Right lobe of liver (tissue), 6 donors: ENCODE data around the gene MCOLN2. TPM values are rescaled to one million over a fixed set of nuclear protein-coding genes. Genes with fewer than 3 reads are reported as not detected.

Experiments
- ATAC-seq, 4 donors: fragments of 200-7000 bp; cut with Tn5 transposase; one replicate each; pipeline ENCODE4 v1.9.1; 2020; ENCODE audit warnings: mild to moderate bottlenecking in 4 of 4, moderate library complexity in 4 of 4
- DNase-seq, 3 donors: peaks; one replicate each; pipeline ENCODE4 v3.0.0-alpha.2; 2020
- H3K27ac ChIP-seq, 3 donors: fragments of 200-600 bp; one replicate each; pipeline ENCODE4 v1.8.0; 2022
- H3K27me3 ChIP-seq, 2 donors: fragments of 200-600 bp; one replicate each; pipeline ENCODE4 v1.8.0; 2022
- H3K36me3 ChIP-seq, 4 donors: fragments of 200-600 bp; sonication (generic) in 1 of 4; one replicate each; pipeline versions ENCODE4 v1.5.1 to v1.8.0; 2017 to 2022; ENCODE audit warnings: control low read depth in 1 of 4
- H3K4me1 ChIP-seq, 4 donors: fragments of 200-600 bp; sonication (generic) in 1 of 4; one replicate each; pipeline versions ENCODE4 v1.5.1 to v1.8.0; 2017 to 2022; ENCODE audit warnings: control low read depth in 1 of 4
- H3K4me3 ChIP-seq, 3 donors: fragments of 200-600 bp; one replicate each; pipeline ENCODE4 v1.8.0; 2022
- H3K9me3 ChIP-seq, 4 donors: fragments of 200-600 bp; sonication (generic) in 1 of 4; one replicate each; pipeline versions ENCODE4 v1.5.1 to v1.8.0; 2017 to 2022; ENCODE audit warnings: control low read depth in 1 of 4
- POLR2A ChIP-seq: fragments of 450-650 bp; IDR thresholded peaks from one replicate; pipeline ENCODE4 v1.6.1; 2017; ENCODE audit warnings: antibody characterized with exemption, mild to moderate bottlenecking
- WGBS: methylation state at CpG from one replicate; pipeline ENCODE4 v1.1.6; 2018; ENCODE audit warnings: low coverage, low lambda C conversion rate; ENCODE audit not compliant: insufficient coverage; ENCODE audit errors: missing lambda C conversion rate; 5-methylcytosine and 5-hydroxymethylcytosine counted together
- intact Hi-C, 2 donors: fragments of 100-400 bp; cut with DNase I; formaldehyde crosslinking; loops; one replicate each; pipeline versions ENCODE4 v1.11.2 to v1.14.1; 2022
- total RNA-seq, 6 experiments: library from RNA; depleted of rRNA in 2 of 6; stranded (reverse); fragments of >200 nt in 2 of 6; fragmentation: NEBNext Ultra II Directional in 3 of 6; extraction: Animal tissue kit (Norgen Biotek cat#: 25700) in 3 of 6; gene quantifications; one replicate each; pipeline versions ENCODE4 v1.1.0 to v1.2.4, GENCODE V29; 2016 to 2023
- TF ChIP-seq, protein P1 (sequence below), 4 donors: fragments of 200-600 bp in 3 of 4; fragments of 450-650 bp in 1 of 4; IDR thresholded peaks; one replicate each; pipeline versions ENCODE4 v1.5.1 to v1.8.0; 2016 to 2022; ENCODE audit warnings: antibody characterized with exemption in 4 of 4, mild to moderate bottlenecking in 2 of 4
- donor health status: DM: no; HTN: yes; CAD: no.
- donor health status: DM: no; HTN: no; CAD: no.
- donor health status: DM: no; HTN: no; CAD: no.
- donor health status: DM: no; HTN: yes; CAD: no.
- donor health status: DM: no; HTN: yes; CAD: no.

The MCOLN2 gene
- total RNA-seq, 6 experiments from 2014 or later: 0.09 to 0.19 TPM; not detected in 4

DNA sequence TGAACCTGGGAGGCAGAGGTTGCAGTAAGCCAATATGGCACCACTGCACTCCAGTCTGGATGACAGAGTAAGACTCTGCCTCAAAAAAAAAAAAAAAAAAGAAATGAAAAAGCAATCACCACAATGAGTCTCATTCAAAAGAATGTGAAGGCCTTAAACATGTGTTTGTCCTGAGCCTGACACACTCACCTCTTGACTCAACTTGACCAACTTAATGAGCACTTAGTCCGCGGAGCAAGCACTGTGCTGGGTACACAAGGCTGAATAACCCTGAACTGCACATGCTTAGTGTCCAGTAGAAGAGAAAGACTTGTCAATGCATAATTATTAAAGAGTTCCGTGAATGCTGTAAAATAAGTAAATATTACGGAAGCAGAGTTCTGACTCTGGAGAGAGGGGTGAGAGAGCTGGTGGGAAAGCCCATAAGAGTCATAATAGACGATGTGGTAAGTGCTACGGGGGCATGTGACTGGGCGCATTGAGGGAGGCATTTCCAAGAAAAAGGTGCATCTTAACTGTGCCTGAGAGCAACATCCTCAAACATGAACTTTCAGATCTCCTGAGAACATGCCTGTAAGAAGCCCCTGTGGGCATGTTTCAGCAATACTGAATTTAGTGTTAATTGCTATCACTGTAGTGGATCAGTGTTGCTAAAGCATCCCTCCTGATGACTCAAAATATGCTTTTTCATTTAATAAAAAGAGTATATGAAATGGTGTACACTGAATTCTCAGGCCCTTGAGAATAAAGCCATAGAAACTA, 27.2 kb downstream of the MCOLN2 start:
- H3K4me1 ChIP-seq: no peaks in the 10 kb centered on the region
- no peak for TF ChIP-seq POLR2A
- TF ChIP-seq, protein P1, sequence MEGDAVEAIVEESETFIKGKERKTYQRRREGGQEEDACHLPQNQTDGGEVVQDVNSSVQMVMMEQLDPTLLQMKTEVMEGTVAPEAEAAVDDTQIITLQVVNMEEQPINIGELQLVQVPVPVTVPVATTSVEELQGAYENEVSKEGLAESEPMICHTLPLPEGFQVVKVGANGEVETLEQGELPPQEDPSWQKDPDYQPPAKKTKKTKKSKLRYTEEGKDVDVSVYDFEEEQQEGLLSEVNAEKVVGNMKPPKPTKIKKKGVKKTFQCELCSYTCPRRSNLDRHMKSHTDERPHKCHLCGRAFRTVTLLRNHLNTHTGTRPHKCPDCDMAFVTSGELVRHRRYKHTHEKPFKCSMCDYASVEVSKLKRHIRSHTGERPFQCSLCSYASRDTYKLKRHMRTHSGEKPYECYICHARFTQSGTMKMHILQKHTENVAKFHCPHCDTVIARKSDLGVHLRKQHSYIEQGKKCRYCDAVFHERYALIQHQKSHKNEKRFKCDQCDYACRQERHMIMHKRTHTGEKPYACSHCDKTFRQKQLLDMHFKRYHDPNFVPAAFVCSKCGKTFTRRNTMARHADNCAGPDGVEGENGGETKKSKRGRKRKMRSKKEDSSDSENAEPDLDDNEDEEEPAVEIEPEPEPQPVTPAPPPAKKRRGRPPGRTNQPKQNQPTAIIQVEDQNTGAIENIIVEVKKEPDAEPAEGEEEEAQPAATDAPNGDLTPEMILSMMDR (IDR thresholded peaks at IDR 0.05): no peak

DNA sequence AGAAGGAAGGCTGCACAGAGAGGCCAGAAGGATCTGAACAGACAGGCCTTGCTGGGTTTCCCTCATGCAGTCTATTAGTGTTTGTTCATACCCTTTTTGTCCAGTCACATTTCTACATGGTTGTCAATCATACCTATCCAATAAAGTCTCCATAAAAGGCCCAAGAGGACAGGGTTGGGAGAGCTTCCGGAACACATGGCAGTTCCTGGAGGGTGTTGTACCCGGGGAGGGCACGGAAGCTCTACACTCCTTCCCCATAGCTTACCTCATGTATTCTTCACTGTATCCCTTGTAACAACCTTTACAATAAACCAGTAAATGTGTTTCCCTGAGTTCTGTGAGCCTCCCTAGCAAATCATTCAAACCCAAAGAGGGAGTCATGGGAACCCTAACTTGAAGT, 28.0 kb downstream of the MCOLN2 start:
- Histone ChIP-seq H3K9me3 (no peaks in the 10 kb centered on the region), H3K36me3 (no peaks in the 10 kb centered on the region), H3K4me1 (no peaks in the 10 kb centered on the region), H3K27me3 (no peaks in the 10 kb centered on the region), H3K4me3 (no peak overlapping the region), H3K27ac (no peak overlapping the region)
- ATAC-seq (no peak), DNase-seq (no peak)
- WGBS: 89% methylated on average over 3 of the region's 3 CpGs
- TF ChIP-seq, protein P1 (IDR thresholded peaks at IDR 0.05): no peak
- TF ChIP-seq POLR2A: no peak
- intact Hi-C loops: no loop called here

More for the DNA sequence above, 27.2 kb downstream of the MCOLN2 start:
- no peaks in the 10 kb centered on the region for H3K9me3 ChIP-seq
- H3K4me3 ChIP-seq: no peak overlapping the region
- H3K27me3 ChIP-seq: no peaks in the 10 kb centered on the region
- DNase-seq (no peak), ATAC-seq (no peak)
- WGBS: 69% methylated on average over 7 of the region's 7 CpGs
- H3K27ac ChIP-seq: no peak overlapping the region
- no peaks in the 10 kb centered on the region for H3K36me3 ChIP-seq
- intact Hi-C loops: no loop called here

DNA sequence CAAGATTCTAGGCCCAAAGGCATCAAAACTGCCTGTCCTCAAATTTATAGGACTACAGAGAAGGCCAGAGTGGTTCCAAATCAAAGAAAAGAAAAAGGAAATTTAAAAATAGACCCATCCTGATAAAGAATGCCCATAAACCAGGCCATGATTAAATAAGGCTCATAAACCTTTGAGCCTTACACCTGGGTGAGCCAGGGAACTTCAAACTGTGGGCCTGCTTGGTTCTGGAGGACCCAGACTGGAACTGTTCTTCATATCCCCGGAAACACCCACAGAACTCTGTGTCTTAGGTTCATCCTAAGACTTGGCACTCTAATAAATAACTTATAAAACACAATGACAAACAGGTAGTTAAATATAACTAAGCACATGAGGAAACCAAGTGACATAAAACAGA, 28.8 kb downstream of the MCOLN2 start:
- no peak for DNase-seq

DNA sequence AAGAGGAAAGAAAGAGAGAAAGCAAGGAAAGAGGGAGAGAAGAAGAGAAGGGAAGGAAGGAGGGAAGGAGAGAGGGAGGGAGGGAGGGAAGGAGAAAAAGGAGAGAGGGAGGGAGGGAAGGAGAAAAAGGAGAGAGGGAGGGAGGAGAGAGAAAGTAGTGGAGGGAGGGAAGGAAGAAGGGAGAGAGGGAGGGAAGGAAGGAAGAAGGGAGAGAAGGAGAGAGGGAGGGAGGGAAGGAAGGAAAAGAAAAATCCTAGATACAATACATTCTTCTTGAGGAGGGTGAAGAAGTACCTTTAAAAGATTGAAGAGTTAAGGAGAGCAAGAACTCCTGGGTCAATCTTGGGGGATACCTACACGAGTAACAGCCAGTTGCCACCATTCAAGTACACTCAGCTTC, 29.2 kb downstream of the MCOLN2 start:
- intact Hi-C loops: no loop called here
- ATAC-seq (no peak), DNase-seq (no peak)
- TF ChIP-seq, protein P1 (IDR thresholded peaks at IDR 0.05): no peak
- TF ChIP-seq POLR2A: no peak
- Histone ChIP-seq H3K27me3 (no peaks in the 10 kb centered on the region), H3K4me3 (no peak overlapping the region), H3K27ac (no peak overlapping the region), H3K4me1 (no peaks in the 10 kb centered on the region), H3K36me3 (no peaks in the 10 kb centered on the region), H3K9me3 (no peaks in the 10 kb centered on the region)
- 70% methylated on average over 1 of the region's 1 CpG for WGBS

More for the DNA sequence above, 28.8 kb downstream of the MCOLN2 start:
- no peaks in the 10 kb centered on the region for H3K9me3 ChIP-seq
- H3K4me3 ChIP-seq: no peak overlapping the region
- H3K4me1 ChIP-seq: no peaks in the 10 kb centered on the region
- intact Hi-C loops: no loop called here
- ATAC-seq: no peak
- TF ChIP-seq POLR2A: no peak
- H3K27me3 ChIP-seq: no peaks in the 10 kb centered on the region
- 40% methylated on average over 1 of the region's 1 CpG for WGBS
- H3K36me3 ChIP-seq: no peaks in the 10 kb centered on the region
- H3K27ac ChIP-seq: no peak overlapping the region

DNA sequence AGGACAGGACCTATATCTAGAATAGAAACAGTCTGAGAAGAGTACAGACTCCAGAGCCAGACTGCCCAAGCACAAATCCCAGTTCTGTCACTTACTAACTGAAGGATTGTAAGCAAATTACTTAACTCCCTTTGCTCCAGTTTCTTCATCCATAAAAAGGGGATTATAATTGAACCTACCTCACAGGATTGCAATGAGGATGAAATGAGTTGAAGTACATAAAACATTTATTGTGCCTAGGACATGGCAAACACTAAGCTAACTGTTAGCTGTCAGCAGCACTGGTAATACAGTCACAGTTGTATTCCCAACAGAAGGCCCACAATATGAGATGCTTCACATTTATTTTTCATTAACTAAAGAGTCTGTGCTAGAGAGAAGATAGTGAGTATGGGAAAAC, 33.9 kb downstream of the MCOLN2 start:
- no peaks in the 10 kb centered on the region for H3K36me3 ChIP-seq
- no peaks in the 10 kb centered on the region for H3K4me1 ChIP-seq
- H3K27ac ChIP-seq: no peak overlapping the region
- no peaks in the 10 kb centered on the region for H3K27me3 ChIP-seq
- H3K4me3 ChIP-seq: no peak overlapping the region
- no peaks in the 10 kb centered on the region for H3K9me3 ChIP-seq
- intact Hi-C loops: no loop called here
- ATAC-seq (no peak), DNase-seq (no peak)
- TF ChIP-seq, protein P1 (IDR thresholded peaks at IDR 0.05): no peak
- no peak for TF ChIP-seq POLR2A
